ENCODE measurements around the gene DNAJC17.

Gene DNAJC17

DNA sequence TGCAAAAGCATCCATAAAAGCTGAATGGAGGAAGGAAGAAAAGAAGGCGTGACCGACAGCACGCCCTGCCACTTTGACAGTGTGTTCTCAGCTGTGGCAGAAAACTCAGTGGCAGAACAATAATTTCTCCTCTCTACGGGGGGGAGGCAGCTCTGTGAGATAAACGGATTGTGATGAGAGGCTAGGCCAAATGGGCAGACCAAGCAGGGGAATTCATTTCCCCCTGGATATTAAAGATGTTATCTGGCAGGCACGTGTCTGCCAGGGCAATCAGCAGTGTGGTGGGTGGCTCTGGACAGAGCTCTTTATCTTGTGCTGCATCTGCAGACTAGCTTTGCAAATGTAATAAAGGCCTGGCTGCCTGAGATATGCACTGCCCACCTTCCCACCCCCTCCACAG, 50.3 kb downstream of the DNAJC17 start:
- Histone ChIP-seq H3K18ac (ENCODE audit: low read length) (peak overlapping the region; percentile 38), H3K27me3 (ENCODE audit: control insufficient read depth in 3 of 3, insufficient read depth in 3 of 3, low read depth in 1 of 3, low read length in 3 of 3) (no peaks in the 10 kb centered on the region), H3K23ac (ENCODE audit: low read depth, low read length, poor library complexity) (no peak overlapping the region)

DNA sequence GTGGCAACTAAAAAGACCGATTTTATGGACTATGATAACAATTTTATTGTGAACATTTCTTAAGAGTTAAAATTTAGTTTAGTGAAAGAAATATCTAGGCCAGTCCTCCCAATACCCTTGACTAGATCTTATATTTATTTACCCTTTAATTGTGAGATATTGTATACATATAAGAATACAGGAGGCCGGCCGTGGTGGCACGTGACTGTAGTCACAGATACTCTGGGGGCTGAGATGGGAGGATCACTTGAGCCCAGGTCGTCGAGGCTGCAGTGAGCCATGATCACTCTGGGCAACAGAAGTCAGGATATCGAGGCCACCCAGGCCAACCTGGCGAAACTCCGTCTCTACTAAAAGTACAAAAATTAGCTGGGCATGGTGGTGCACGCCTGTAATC, 51.5 kb downstream of the DNAJC17 start:
- Histone ChIP-seq H2BK5ac (ENCODE audit: low read length) (no peak overlapping the region), H3K4me3 (ENCODE audit: low read length in 2 of 2) (peak overlapping the region in 1 of 2 donors; percentile 94)
- WGBS, 2 donors (ENCODE audit: extremely low coverage in 2 of 2, insufficient read length in 2 of 2, insufficient replicate concordance in 1 of 2), result no CpG with 5 or more reads among the region's 10 CpGs

More for the DNA sequence above, 50.3 kb downstream of the DNAJC17 start:
- H3K4me1 ChIP-seq (ENCODE audit: control insufficient read depth in 2 of 2, insufficient read depth in 1 of 2, low read depth in 1 of 2, low read length in 2 of 2), result peaks cover 4 to 8% of the 10 kb centered on the region in 2 donors
- no peak overlapping the region for H4K91ac ChIP-seq (ENCODE audit: low read depth, low read length, poor library complexity)
- H3K4me3 ChIP-seq (ENCODE audit: low read length in 2 of 2), result no peak overlapping the region
- H3K36me3 ChIP-seq (replicated peaks in 1 of 2; ENCODE audit: control insufficient read depth in 2 of 2, insufficient read depth in 2 of 2, low read length in 2 of 2), result peaks cover 2 to 7% of the 10 kb centered on the region in 2 donors
- peak overlapping the region; percentile 86 for H2AK5ac ChIP-seq (ENCODE audit: low read depth, low read length)
- no peak overlapping the region for H2BK12ac ChIP-seq (ENCODE audit: low read length)
- H3K9ac ChIP-seq (ENCODE audit: low read depth, low read length, poor library complexity), result no peak overlapping the region
- no peak overlapping the region for H2BK15ac ChIP-seq (ENCODE audit: low read length)
- no peak overlapping the region for H3K4ac ChIP-seq (ENCODE audit: low read length)
- peak overlapping the region; percentile 76 for H2BK120ac ChIP-seq (ENCODE audit: low read depth, low read length)
- H3K79me1 ChIP-seq (ENCODE audit: low read depth, low read length), result peaks cover 6% of the 10 kb centered on the region
- no peak overlapping the region for H4K8ac ChIP-seq (ENCODE audit: low read depth, low read length)
- H2BK5ac ChIP-seq (ENCODE audit: low read length), result no peak overlapping the region
- no peak for DNase-seq (ENCODE audit: low spot score)
- H3K4me2 ChIP-seq (ENCODE audit: insufficient read depth, low read length, poor library complexity, severe bottlenecking), result no peak overlapping the region
- no peaks in the 10 kb centered on the region for H3K9me3 ChIP-seq (replicated peaks in 1 of 2; ENCODE audit: control insufficient read depth in 2 of 2, insufficient read depth in 1 of 2, low read depth in 1 of 2, low read length in 2 of 2)
- peak overlapping the region; percentile 60 for H2AFZ ChIP-seq (ENCODE audit: low read length)
- no CpG with 5 or more reads among the region's 6 CpGs for WGBS, 2 donors (ENCODE audit: extremely low coverage in 2 of 2, insufficient read length in 2 of 2, insufficient replicate concordance in 1 of 2)
- H3K14ac ChIP-seq (ENCODE audit: low read length), result no peak overlapping the region
- H3K27ac ChIP-seq (replicated peaks; ENCODE audit: low read length), result peak overlapping the region; percentile 15

DNA sequence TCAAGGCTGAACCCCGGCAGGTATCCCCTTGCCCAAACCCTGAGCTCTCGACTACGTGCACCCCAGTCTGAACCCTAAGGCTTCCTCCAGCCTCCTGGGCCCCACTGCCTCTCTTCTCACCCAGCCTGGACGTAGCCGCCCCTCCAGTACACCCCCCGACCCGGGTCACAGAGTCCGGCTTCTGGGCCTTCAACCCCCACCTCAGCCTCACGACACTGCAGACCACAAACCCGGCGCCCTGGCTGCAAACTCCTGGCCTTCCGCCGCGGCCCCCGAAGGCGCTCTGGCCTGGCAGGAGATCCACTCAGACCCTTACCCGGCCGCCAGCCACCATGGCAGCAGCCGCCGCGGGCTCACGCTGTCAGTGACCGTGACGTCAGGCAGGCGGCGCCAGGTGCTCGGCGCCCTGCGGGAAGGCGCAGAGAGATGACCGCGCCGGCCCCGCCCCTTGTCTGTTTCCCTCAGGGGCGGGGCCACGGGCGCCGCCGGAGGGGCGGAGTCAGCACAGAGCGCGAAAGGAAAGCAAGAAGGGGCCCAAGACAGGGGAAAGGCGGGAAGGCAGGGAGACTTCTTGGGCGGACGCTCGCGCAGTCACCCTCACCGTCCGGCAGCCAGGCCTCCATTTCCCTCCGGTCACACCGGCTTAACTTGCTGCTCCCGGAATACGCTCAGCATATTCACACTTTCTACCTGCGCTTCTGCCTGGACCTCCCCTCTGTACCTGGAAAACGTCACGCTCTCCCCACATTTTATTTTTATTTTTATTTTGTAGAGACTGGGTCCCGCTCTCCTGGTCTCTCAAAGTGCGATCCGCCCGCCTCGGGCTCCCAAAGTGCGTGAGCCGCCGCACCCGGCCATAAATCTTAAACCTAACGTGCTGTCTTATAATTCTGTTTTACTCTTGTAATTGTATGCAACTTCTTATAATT, 52.1 kb downstream of the DNAJC17 start, which contains the start of gene RMDN3:
Gene RMDN3, minus strand, starts transcription at position 372 of the 929 bp plus-strand sequence. CDS start 471 bp downstream, outside the sequence.
- peak within 1 kb of the TSS; percentile 53 for H2BK5ac ChIP-seq (ENCODE audit: low read length)
- DNase-seq (ENCODE audit: low spot score), result peak; percentile 96
- peak within 1 kb of the TSS; percentile 22 for H2BK12ac ChIP-seq (ENCODE audit: low read length)
- peaks cover 4 to 8% of the 10 kb centered on the region in 2 donors for H3K4me1 ChIP-seq (ENCODE audit: control insufficient read depth in 2 of 2, insufficient read depth in 1 of 2, low read depth in 1 of 2, low read length in 2 of 2)
- H4K8ac ChIP-seq (ENCODE audit: low read depth, low read length), result no peak within 1 kb of the TSS
- peak within 1 kb of the TSS; percentile 83 for H3K4me2 ChIP-seq (ENCODE audit: insufficient read depth, low read length, poor library complexity, severe bottlenecking)
- H3K14ac ChIP-seq (ENCODE audit: low read length), result peak within 1 kb of the TSS; percentile 71
- peak within 1 kb of the TSS; percentile 94 for H2AFZ ChIP-seq (ENCODE audit: low read length)
- no peak within 1 kb of the TSS for H2AK5ac ChIP-seq (ENCODE audit: low read depth, low read length)
- WGBS, 2 donors (ENCODE audit: extremely low coverage in 2 of 2, insufficient read length in 2 of 2, insufficient replicate concordance in 1 of 2), result no CpG with 5 or more reads among the region's 66 CpGs
- peak within 1 kb of the TSS; percentile 99 for H3K18ac ChIP-seq (ENCODE audit: low read length)
- H3K4me3 ChIP-seq (ENCODE audit: low read length in 2 of 2), result peak within 1 kb of the TSS; percentile 86 to 94
- peak within 1 kb of the TSS; percentile 86 for H3K9ac ChIP-seq (ENCODE audit: low read depth, low read length, poor library complexity)
- H4K91ac ChIP-seq (ENCODE audit: low read depth, low read length, poor library complexity), result no peak within 1 kb of the TSS
- H2BK15ac ChIP-seq (ENCODE audit: low read length), result no peak within 1 kb of the TSS
- H3K27me3 ChIP-seq (ENCODE audit: control insufficient read depth in 3 of 3, insufficient read depth in 3 of 3, low read depth in 1 of 3, low read length in 3 of 3), result no peaks in the 10 kb centered on the region
- H3K23ac ChIP-seq (ENCODE audit: low read depth, low read length, poor library complexity), result peak within 1 kb of the TSS; percentile 89
- peaks cover 7 to 23% of the 10 kb centered on the region in 2 donors for H3K36me3 ChIP-seq (replicated peaks in 1 of 2; ENCODE audit: control insufficient read depth in 2 of 2, insufficient read depth in 2 of 2, low read length in 2 of 2)
- H3K9me3 ChIP-seq (replicated peaks in 1 of 2; ENCODE audit: control insufficient read depth in 2 of 2, insufficient read depth in 1 of 2, low read depth in 1 of 2, low read length in 2 of 2), result no peaks in the 10 kb centered on the region
- peak within 1 kb of the TSS; percentile 84 for H3K4ac ChIP-seq (ENCODE audit: low read length)
- H2BK120ac ChIP-seq (ENCODE audit: low read depth, low read length), result no peak within 1 kb of the TSS
- H3K79me1 ChIP-seq (ENCODE audit: low read depth, low read length), result peaks cover 8% of the 10 kb centered on the region
- H3K27ac ChIP-seq (replicated peaks; ENCODE audit: low read length), result peak within 1 kb of the TSS; percentile 92

More for the DNA sequence above, 51.5 kb downstream of the DNAJC17 start:
- Histone ChIP-seq H2BK12ac (ENCODE audit: low read length) (peak overlapping the region; percentile 22), H3K18ac (ENCODE audit: low read length) (peak overlapping the region; percentile 71), H2BK15ac (ENCODE audit: low read length) (no peak overlapping the region), H2AK5ac (ENCODE audit: low read depth, low read length) (no peak overlapping the region), H3K4me1 (ENCODE audit: control insufficient read depth in 2 of 2, insufficient read depth in 1 of 2, low read depth in 1 of 2, low read length in 2 of 2) (peaks cover 4 to 8% of the 10 kb centered on the region in 2 donors), H3K27me3 (ENCODE audit: control insufficient read depth in 3 of 3, insufficient read depth in 3 of 3, low read depth in 1 of 3, low read length in 3 of 3) (no peaks in the 10 kb centered on the region), H3K9me3 (replicated peaks in 1 of 2; ENCODE audit: control insufficient read depth in 2 of 2, insufficient read depth in 1 of 2, low read depth in 1 of 2, low read length in 2 of 2) (no peaks in the 10 kb centered on the region), H4K91ac (ENCODE audit: low read depth, low read length, poor library complexity) (no peak overlapping the region), H3K4ac (ENCODE audit: low read length) (no peak overlapping the region), H3K23ac (ENCODE audit: low read depth, low read length, poor library complexity) (no peak overlapping the region), H3K79me1 (ENCODE audit: low read depth, low read length) (peaks cover 8% of the 10 kb centered on the region), H3K14ac (ENCODE audit: low read length) (no peak overlapping the region), H3K36me3 (replicated peaks in 1 of 2; ENCODE audit: control insufficient read depth in 2 of 2, insufficient read depth in 2 of 2, low read length in 2 of 2) (peaks cover 5 to 18% of the 10 kb centered on the region in 2 donors), H2AFZ (ENCODE audit: low read length) (peak overlapping the region; percentile 94), H3K4me2 (ENCODE audit: insufficient read depth, low read length, poor library complexity, severe bottlenecking) (peak overlapping the region; percentile 11), H3K9ac (ENCODE audit: low read depth, low read length, poor library complexity) (no peak overlapping the region), H2BK120ac (ENCODE audit: low read depth, low read length) (no peak overlapping the region), H4K8ac (ENCODE audit: low read depth, low read length) (no peak overlapping the region), H3K27ac (replicated peaks; ENCODE audit: low read length) (peak overlapping the region; percentile 92)
- no peak for DNase-seq (ENCODE audit: low spot score)

DNA sequence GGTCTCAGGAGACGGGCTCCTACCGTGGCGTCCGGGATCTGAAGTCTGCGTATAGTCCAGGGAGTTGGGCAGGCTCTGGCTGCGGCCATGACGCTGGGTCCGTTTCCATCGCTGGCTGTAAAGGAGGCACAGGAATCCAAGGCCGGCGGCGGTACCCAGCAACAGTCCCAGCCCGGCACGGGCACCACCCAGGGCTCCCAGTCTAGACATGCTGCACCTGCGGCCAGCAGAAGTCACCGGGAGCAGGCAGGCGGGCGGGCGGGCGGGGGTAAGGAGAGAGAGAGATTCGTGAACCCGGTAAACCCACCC, 52.7 kb downstream of the DNAJC17 start:
- DNase-seq (ENCODE audit: low spot score), result no peak
- WGBS, 2 donors (ENCODE audit: extremely low coverage in 2 of 2, insufficient read length in 2 of 2, insufficient replicate concordance in 1 of 2), result no CpG with 5 or more reads among the region's 22 CpGs

More for the DNA sequence above, 52.7 kb downstream of the DNAJC17 start:
- peak overlapping the region; percentile 94 for H2AFZ ChIP-seq (ENCODE audit: low read length)
- no peak overlapping the region for H3K27ac ChIP-seq (replicated peaks; ENCODE audit: low read length)
- H3K9me3 ChIP-seq (replicated peaks in 1 of 2; ENCODE audit: control insufficient read depth in 2 of 2, insufficient read depth in 1 of 2, low read depth in 1 of 2, low read length in 2 of 2), result no peaks in the 10 kb centered on the region
- peak overlapping the region; percentile 86 to 94 for H3K4me3 ChIP-seq (ENCODE audit: low read length in 2 of 2)
- H2BK120ac ChIP-seq (ENCODE audit: low read depth, low read length), result no peak overlapping the region
- H3K4me2 ChIP-seq (ENCODE audit: insufficient read depth, low read length, poor library complexity, severe bottlenecking), result peak overlapping the region; percentile 83
- H3K23ac ChIP-seq (ENCODE audit: low read depth, low read length, poor library complexity), result peak overlapping the region; percentile 73
- peaks cover 4 to 8% of the 10 kb centered on the region in 2 donors for H3K4me1 ChIP-seq (ENCODE audit: control insufficient read depth in 2 of 2, insufficient read depth in 1 of 2, low read depth in 1 of 2, low read length in 2 of 2)
- no peak overlapping the region for H2BK5ac ChIP-seq (ENCODE audit: low read length)
- H2BK15ac ChIP-seq (ENCODE audit: low read length), result no peak overlapping the region
- H2BK12ac ChIP-seq (ENCODE audit: low read length), result no peak overlapping the region
- H3K4ac ChIP-seq (ENCODE audit: low read length), result peak overlapping the region; percentile 84
- H3K27me3 ChIP-seq (ENCODE audit: control insufficient read depth in 3 of 3, insufficient read depth in 3 of 3, low read depth in 1 of 3, low read length in 3 of 3), result no peaks in the 10 kb centered on the region
- peaks cover 7 to 27% of the 10 kb centered on the region in 2 donors for H3K36me3 ChIP-seq (replicated peaks in 1 of 2; ENCODE audit: control insufficient read depth in 2 of 2, insufficient read depth in 2 of 2, low read length in 2 of 2)
- H3K18ac ChIP-seq (ENCODE audit: low read length), result no peak overlapping the region
- H3K14ac ChIP-seq (ENCODE audit: low read length), result no peak overlapping the region
- H3K79me1 ChIP-seq (ENCODE audit: low read depth, low read length), result peaks cover 8% of the 10 kb centered on the region
- H4K91ac ChIP-seq (ENCODE audit: low read depth, low read length, poor library complexity), result no peak overlapping the region
- no peak overlapping the region for H4K8ac ChIP-seq (ENCODE audit: low read depth, low read length)
- H2AK5ac ChIP-seq (ENCODE audit: low read depth, low read length), result no peak overlapping the region
- H3K9ac ChIP-seq (ENCODE audit: low read depth, low read length, poor library complexity), result peak overlapping the region; percentile 81

Measured in neuronal stem cell (in vitro differentiated cells).